Activated CD8-positive, alpha-beta memory T cell treated with anti-CD3 and anti-CD28 coated beads, Interleukin-2, amount 50 U/mL, for 4 hours (primary cell): ENCODE measurements around the gene ACAP2.

Experiments
- DNase-seq: peaks from one replicate; pipeline ENCODE4 v3.0.0-alpha.2; 2020

ACAP2 gene

GRCh38 chr3:195257454-195258448 lies 185.1 kb downstream of the ACAP2 start:
- no peak for DNase-seq

- DNase-seq = no peak
Measured at GRCh38 chr3:195256639-195257453, 186.0 kb downstream of the ACAP2 start.

DNA sequence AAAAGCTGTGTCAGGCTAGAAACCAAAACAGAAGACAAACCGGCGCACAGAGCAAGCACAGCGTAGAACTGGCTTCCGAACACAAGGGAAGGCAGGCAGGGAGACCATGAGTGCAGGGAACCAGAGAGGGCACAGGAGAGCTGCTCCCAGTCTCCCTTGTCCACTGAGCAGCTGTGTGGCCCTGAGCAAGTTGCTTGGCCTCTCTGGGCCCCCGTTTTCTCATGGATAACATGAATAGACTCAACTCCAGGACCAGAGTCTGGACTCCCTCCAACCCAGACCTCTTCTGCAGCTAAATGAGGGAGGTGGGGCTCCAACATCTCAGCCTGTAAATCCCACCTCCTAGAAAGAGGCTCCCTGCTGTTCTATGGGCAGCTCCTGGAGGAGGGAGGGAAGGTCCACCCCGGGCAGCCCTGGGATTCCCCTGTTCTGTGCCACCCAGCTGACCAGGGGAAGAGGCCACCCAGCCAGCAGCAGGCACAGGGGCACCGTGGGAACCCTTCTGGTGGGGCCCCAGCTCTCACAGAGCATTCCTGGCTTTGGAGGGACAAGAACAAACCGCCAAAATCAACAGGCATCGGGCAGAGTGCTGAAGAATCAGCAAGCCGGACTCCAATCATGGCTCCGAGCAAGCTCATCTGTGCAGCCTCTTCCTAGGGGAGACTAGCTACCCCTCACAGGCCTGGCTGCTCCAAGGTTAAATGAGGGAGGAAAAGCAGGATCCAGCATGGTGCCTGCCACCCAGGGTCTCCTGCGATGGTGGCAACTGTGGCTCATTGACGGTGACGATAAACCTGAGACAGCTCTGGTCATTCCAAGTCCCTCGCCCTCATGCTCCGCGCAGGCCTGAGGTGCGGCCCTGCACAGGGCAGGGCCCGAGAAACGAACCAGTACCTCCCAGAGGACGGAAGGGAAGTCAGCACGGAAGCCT lies 187.0 kb downstream of the ACAP2 start:
- DNase-seq = no peak

DNA sequence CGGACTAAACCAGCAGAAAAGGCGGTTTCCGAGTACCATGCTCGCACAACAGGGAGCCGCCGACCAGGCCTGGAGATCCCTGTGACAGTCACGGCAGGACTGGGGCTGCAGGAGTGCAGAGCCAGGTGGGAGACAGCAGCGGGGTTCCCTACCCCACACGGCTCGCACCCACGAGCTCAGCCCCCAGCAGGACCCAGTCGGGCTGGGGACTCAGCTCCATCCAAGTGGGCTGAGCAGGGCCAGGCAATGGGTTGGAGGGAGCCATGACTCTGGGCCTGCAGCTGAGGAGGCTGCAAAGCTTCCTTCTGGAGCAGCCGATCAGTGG lies 187.7 kb downstream of the ACAP2 start:
- DNase-seq = no peak

DNA sequence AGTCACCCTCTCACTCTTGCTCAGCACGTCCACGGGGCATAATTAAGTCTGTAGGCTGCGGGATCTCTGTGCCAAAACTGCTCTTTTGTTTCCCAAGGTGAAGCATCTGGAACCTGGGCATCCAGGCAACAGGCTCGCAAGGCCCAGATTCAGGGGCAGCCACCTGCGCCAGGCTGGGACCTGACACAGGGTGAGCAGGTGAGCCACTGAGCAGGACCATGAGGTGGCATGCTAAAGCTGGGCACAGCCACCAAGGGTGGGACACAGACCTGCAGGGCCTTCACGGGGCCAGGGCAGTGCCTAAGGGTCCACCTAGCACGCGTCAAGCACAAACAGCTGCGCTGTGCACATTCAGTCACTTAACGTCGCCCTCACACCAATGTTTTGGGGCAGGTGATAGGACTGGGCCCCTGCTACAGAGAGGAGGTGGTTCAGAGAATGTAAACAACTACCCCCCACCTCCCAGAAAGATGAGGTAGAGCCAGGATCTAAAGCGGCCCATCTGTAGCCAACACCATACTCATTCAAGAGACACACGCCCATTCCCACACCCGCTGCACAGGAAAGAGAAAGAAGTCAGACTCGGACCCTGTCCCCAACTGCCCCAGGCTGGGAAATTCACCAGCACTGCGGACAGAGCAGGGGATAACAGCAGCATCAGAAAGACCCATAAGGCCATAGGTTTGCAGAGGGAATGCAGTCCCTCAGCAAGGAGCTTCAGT lies 188.2 kb downstream of the ACAP2 start:
- DNase-seq = no peak

DNA sequence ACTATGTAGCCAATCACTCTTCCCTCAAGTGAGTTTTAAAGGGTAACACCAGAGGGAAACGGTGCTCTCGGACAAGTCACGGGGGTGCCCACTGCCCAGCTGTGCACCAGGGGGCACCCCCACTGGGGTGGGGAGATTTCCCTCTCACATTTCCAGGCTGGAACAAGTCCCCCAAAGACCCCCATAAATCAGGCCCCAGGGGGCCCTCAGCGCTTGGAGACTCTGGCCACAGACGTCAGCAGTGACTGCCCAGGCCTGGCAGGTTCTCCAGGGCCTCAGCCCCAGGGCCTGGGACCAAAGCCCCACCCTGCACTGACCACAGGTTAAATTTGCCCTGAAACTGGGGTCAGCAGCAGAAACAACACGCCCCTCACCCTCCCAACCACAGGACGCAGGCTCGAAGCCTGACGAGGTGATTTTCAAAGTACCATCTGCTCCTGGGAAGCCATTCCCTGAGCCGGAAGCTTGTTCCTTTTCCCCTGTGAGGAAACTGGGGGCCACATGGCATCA lies 188.8 kb downstream of the ACAP2 start:
- no peak for DNase-seq

- DNase-seq = no peak
Measured at GRCh38 chr3:195251336-195252065, 191.3 kb downstream of the ACAP2 start.

DNA sequence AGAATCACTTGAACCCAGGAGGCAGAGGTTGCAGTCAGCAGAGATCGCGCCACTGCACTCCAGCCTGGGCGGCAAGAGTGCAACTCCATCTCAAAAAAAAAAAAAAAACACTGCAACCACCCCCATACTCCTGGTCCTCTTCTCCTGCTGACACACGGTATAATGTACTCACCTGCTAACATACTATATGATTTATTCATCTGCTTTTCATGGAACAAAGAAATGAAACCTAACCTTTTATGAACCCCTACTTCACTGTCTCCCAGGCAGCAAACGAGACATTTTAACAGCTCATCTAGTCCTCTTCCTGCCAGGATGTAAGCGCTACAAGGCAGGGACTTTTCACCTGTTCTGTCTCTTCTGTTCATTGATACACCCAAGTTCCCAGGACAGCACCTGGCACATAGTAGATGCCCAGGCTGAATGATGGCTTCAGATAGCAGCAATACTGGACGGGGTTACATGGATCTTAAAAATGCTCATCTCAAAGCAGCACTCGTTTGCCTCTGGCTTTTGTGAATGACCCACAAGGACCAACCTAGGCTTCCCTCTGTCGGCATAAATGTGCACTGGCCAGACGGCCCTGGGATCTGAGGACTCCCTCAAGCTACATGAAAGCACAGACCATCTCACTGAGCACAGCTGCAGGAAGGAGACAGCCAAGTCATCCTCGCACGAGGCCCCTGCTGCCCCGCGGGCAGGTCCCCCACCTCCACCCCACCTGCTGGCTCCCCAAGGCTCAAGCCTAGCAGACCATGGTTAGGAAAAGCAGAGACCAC lies 192.2 kb downstream of the ACAP2 start:
- no peak for DNase-seq

GRCh38 chr3:195249858-195250464 lies 192.9 kb downstream of the ACAP2 start:
- no peak for DNase-seq

- no peak for DNase-seq
Measured at GRCh38 chr3:195249057-195249770, 193.6 kb downstream of the ACAP2 start.

DNA sequence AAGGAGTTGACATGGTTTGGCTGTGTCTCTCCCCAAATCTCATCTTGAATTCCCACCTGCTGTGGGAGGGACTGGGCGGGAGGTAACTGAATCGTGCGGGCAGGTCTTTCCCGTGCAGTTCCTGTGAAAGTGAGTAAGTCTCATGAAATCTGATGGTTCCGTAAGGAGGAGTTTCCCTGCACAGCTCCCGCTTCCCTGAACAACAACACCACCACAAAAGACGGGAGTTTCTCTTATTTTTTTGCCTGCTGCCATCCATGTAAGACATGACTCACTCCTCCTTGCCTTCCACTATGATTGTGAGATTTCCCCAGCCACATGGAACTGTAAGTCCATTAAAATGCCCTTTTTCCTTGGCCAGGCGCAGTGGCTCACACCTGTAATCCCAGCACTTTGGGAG lies 194.5 kb downstream of the ACAP2 start:
- no peak for DNase-seq

- DNase-seq = no peak
Measured at GRCh38 chr3:195247863-195248189, 195.0 kb downstream of the ACAP2 start.

- no peak for DNase-seq
Measured at GRCh38 chr3:195247086-195247862, 195.5 kb downstream of the ACAP2 start.

GRCh38 chr3:195246581-195246995 lies 196.2 kb downstream of the ACAP2 start:
- no peak for DNase-seq

- DNase-seq = no peak
Measured at GRCh38 chr3:195245531-195245951, 197.3 kb downstream of the ACAP2 start.

DNA sequence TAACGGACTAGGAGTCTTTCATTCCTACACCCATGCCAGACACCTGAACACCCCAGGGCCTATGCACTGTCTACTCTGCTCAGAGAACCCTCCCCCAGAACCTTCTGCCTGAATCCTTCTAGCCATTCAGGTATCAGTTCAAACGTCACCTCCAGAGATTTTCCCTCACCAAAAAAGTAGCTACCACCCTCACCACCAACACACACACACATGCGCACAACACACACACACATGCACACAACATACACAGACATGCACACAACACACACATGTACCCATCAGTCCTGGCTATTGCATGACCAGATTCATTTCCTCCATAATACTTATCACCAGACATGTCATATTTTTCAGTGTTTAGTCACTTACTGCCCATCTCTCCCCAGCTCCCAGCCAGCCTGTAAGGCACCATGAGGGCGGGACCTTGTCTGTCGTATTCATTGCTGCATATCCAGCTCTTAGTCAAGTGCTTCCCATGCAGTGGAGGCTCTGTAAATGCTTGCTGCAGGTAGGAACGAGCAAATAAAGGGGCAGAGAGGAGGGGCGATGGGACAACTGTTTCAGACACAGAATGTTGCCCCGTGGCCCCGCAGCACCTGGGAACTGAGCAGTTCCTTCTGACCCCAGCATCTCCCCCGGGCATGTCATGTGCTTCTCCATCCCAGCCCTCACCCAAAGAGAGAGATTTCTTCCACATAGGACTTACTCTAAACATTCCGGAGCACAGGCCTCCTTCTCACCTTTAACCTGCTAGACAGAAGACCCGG lies 201.0 kb downstream of the ACAP2 start:
- DNase-seq = no peak

DNA sequence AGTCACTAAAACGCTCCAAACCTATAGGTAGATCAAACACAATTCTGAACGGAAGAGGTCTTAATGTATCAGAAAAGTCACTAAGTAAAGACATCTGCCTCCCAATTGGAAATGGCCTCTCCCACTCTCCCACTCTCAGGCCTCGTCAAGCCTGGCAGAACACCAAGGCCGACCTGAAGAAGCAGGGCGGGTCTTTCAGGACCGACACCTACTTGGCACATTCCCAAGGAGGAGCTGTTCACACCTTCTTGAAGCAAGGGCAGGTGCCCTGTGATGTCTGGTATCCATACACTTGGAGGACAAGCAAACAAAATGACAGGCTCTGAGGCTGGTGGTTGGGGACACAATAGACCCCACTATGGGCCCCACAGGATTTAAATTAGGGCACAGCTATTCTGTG lies 201.9 kb downstream of the ACAP2 start:
- DNase-seq = no peak
